ENCODE measurements around the gene GGACT.

Gene GGACT

GRCh38 chr13:100520936-100521850 is 67.4 kb downstream of the GGACT start:
- Histone ChIP-seq H3K4me3 (ENCODE audit: low read depth, low read length) (no peak overlapping the region), H3K27ac (ENCODE audit: extremely low read depth, low read depth, low read length) (no peak overlapping the region), H3K4me1 (ENCODE audit: control insufficient read depth, insufficient read depth, low read length) (no peaks in the 10 kb centered on the region), H3K9me3 (ENCODE audit: control insufficient read depth, insufficient read depth, low read depth, low read length) (no peaks in the 10 kb centered on the region), H3K36me3 (ENCODE audit: control insufficient read depth in 2 of 2, insufficient read depth in 1 of 2, low read length in 2 of 2) (no peaks in the 10 kb centered on the region)
- TF ChIP-seq ZNF394 (tag by site-specific recombination; IDR thresholded peaks at IDR 0.05; ENCODE audit: borderline replicate concordance): no peak
- no peak for TF ChIP-seq ZBTB10 (tag by site-specific recombination; IDR thresholded peaks at IDR 0.05)
- TF ChIP-seq ZNF529 (tag by site-specific recombination; IDR thresholded peaks at IDR 0.05; ENCODE audit: insufficient replicate concordance): no peak
- TF ChIP-seq ZFP41 (tag by site-specific recombination; IDR thresholded peaks at IDR 0.05; ENCODE audit: borderline replicate concordance): no peak
- TF ChIP-seq ZNF121 (tag by site-specific recombination; IDR thresholded peaks at IDR 0.05): no peak
- TF ChIP-seq ZBTB11 (tag by site-specific recombination; conservative IDR thresholded peaks at IDR 0.05; ENCODE audit: low read depth): no peak
- TF ChIP-seq ZNF692 (tag by site-specific recombination; IDR thresholded peaks at IDR 0.05): no peak
- TF ChIP-seq ZNF792 (tag by site-specific recombination; IDR thresholded peaks at IDR 0.05): no peak
- no peak for TF ChIP-seq ZNF266 (tag by site-specific recombination; IDR thresholded peaks at IDR 0.05; ENCODE audit: low read depth)
- no peak for TF ChIP-seq PRDM10 (tag by site-specific recombination; IDR thresholded peaks at IDR 0.05)
- no peak for TF ChIP-seq ZNF747 (tag by site-specific recombination; IDR thresholded peaks at IDR 0.05)
- ChIA-PET POLR2A (no interaction called here), CTCF (interaction anchor here (1.2 kb wide), 1 partner anchor 865 kb away, joined by 3 read pairs; no protein-coding TSS in a partner anchor)

GRCh38 chr13:100519626-100520025 is 69.0 kb downstream of the GGACT start:
- no peak overlapping the region for H3K27ac ChIP-seq (ENCODE audit: extremely low read depth, low read depth, low read length)
- CTCF ChIA-PET: no interaction called here
- H3K36me3 ChIP-seq (ENCODE audit: control insufficient read depth in 2 of 2, insufficient read depth in 1 of 2, low read length in 2 of 2): no peaks in the 10 kb centered on the region
- no peaks in the 10 kb centered on the region for H3K4me1 ChIP-seq (ENCODE audit: control insufficient read depth, insufficient read depth, low read length)
- no peaks in the 10 kb centered on the region for H3K9me3 ChIP-seq (ENCODE audit: control insufficient read depth, insufficient read depth, low read depth, low read length)
- H3K4me3 ChIP-seq (ENCODE audit: low read depth, low read length): no peak overlapping the region
- POLR2A ChIA-PET: no interaction called here
- no peak for TF ChIP-seq BCL6B (tag by site-specific recombination; IDR thresholded peaks at IDR 0.05)
- no peak for TF ChIP-seq BCL11B (tag by site-specific recombination; IDR thresholded peaks at IDR 0.05; ENCODE audit: low read depth)
